GM19397 (cell line): ENCODE measurements around the gene CLCN7.

ENCODE experiments used
- ATAC-seq: cut with Tn5 transposase; IDR thresholded peaks from one replicate; pipeline ENCODE4 v1.9.1; 2021; ENCODE audit warnings: mild to moderate bottlenecking, moderate library complexity; ENCODE audit not compliant: unreplicated experiment

Gene CLCN7

GRCh38 chr16:1432388-1433262, 42.2 kb downstream of the CLCN7 start:
- no peak for ATAC-seq

- ATAC-seq = no peak
Observed at GRCh38 chr16:1431497-1432270, 43.1 kb downstream of the CLCN7 start.

- ATAC-seq = no peak
Observed at GRCh38 chr16:1430759-1431496, 43.9 kb downstream of the CLCN7 start, which contains the start of gene PERCC1. PERCC1 (plus strand) TSS chr16:1431078; CDS start chr16:1432594, 1,516 bp downstream.

GRCh38 chr16:1430214-1430758, 44.5 kb downstream of the CLCN7 start:
- ATAC-seq = no peak

- no peak for ATAC-seq
Observed at GRCh38 chr16:1429631-1430030, 45.2 kb downstream of the CLCN7 start.

DNA sequence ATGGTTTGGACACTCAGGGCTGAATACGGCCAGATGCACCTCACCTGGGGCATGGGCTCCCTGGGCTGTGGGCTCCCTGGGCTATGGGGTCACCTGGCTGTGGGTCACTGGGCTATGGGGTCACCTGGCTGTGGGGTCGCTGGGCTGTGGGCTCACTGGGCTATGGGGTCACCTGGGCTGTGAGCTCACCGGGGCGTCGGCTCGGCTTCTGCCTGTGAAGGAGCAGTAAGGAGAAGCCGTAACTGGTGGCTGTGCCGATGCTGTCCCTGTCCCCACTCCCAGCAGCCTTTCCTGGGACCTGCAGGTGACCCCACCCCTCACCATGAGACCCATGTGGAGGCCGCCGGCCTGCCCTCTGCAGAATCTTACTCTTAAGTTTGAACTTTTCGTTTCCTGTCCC, 45.8 kb downstream of the CLCN7 start:
- no peak for ATAC-seq

- no peak for ATAC-seq
Observed at GRCh38 chr16:1428511-1428910, 46.3 kb downstream of the CLCN7 start.

- no peak for ATAC-seq
Observed at GRCh38 chr16:1427473-1428461, 47.1 kb downstream of the CLCN7 start.

DNA sequence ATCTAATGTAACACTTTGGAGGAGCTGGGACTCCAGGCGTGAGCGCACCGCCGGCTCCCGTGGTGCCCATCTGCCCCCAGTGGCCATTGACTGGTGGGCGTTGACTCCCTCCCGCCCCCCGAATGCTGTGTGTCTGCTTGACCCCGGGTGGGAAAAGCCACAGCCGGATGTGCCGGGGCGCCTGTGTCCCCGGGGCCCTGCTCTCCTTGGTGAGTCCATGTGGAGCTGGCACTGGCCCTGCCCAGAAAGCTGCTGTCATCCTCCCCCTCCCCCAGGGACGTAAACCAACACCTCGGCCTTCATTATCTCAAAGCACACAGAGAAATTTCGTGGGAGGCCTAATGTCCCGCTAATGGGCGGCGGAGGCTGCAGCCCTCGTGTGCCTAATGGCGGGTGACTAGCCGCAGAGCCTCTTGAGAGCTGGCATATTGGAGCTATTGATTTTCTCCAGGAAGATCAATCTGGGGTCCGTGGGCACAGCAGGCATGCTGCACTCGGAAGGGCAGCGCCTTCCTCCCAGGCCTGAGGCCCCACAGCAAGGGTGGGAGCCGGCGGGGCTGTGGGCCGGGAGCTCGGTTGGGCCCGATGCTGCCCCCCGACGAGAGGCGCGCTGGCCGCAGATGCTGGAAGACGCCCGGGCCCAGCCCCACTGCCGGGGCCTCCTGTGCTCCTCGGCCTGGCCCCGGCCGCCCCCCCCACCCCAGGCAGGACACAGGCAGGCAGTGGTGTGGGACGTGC, 47.9 kb downstream of the CLCN7 start:
- no peak for ATAC-seq

DNA sequence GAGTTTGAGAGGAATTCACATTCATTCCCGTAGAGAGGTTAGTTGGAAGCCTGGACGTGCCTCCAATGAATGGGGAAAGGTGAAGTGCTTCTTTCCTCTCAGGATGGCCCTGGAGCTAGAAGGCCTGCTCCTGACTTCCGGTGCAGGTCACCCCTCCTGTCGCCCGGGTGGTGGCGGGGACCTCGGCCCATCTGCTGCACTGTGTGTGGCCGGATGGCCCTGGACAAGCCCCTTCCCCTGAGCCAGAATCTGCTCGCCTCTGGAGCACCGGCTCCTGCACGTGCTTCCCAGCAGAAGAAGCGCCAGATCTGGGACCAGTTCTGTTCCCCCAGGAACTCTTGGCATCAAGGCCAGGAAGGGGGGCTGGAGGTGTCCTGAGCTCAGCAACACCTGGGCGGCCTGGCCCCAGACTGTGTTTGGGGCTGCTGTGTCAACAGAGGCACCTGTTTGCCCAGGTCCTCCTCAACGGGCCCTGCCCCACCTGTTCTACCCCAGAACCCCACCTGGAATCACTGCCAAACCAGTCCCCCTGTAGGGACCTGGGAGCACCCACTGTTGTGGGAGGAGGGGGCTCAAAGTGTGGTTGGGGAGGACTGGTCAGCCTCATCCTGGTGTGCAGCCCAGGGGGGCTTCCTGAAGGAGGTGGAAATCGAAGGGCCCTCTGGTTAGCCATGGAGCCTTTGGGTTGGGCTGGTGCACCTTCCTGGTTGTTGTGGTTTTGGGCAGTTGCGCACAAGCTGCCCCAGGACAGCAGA, 49.0 kb downstream of the CLCN7 start:
- ATAC-seq = no peak

GRCh38 chr16:1424028-1424427, 50.8 kb downstream of the CLCN7 start:
- no peak for ATAC-seq

DNA sequence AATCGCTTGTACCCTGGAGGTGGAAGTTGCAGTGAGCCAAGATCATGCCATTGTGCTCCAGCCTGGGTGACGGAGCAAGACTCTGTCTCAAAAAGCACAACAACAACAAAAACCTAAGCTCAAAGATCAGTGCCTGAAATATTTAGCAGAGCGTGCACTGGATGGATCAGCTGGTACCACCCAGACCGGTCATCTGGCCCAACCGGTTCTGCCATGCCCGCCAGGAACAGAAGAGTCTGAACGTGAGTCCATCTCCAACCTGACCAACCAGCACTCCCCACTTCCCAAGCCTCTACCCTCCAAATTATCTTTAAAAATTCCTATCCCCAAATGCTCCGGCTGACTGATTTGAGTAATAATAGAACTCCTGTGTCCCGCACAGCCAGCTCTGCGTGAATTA, 52.8 kb downstream of the CLCN7 start:
- ATAC-seq = no peak

- peak; percentile 12 for ATAC-seq
Observed at GRCh38 chr16:1420111-1420539, 54.7 kb downstream of the CLCN7 start.

DNA sequence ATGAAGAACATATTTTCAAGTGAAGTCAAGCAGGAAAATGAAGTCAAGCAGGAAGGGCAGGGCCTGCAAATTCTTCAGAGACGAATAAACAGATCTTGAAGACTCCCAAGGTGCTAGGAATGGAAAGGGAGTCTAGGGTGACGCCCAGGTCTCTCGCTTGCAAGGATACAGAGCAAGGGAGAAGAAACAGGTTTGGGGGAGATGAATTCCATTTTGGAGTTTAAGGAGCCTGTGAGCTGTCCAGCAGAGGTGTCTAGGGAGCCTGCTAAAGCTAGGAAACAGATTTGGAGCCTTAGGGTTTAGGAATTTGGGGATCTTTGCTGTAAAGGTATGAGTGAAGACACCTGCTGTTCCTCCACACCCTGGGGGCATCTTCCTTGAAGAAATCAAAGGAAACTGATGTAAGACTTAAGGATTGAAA, 58.3 kb downstream of the CLCN7 start:
- no peak for ATAC-seq

DNA sequence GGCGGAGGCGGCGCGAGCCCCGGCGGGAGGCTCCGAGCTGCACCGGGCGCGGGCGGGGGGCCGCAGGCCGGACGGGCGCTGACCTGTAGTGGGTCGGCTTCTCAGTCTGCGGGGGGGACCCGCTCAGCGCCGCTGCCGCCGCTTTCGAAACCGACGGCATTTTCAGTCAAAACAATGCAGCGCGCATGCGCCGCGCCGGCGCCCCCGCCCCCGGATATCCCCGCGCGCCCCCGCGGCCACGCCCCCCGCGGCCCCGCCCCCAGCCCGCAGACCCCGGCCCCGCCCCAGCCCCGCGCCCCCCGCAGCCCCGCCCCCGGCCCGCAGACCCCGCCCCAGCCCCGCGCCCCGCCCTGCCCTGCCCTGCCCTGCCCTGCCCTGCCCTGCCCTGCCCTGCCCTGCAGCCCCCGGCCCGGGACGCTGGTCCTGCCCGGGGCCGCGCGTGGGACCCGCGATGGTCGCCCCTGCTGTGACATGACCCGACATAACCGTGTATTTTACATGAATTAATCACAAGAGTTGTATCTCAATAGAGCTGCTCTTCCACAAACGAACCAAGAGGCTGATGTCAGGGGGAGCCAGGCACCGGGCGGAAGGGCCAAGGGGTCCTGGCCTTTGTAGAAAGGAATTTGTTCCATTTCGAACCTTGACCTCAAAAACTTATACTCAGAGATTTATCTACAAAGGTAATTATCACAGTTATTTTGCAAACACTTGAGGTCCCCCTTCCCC, 60.1 kb downstream of the CLCN7 start, which contains the start of gene UNKL:
Gene UNKL (minus strand): TSS at position 173 of the 729 bp plus-strand sequence. CDS start 13 bp downstream, at position 160.
- ATAC-seq = peak; percentile 59

DNA sequence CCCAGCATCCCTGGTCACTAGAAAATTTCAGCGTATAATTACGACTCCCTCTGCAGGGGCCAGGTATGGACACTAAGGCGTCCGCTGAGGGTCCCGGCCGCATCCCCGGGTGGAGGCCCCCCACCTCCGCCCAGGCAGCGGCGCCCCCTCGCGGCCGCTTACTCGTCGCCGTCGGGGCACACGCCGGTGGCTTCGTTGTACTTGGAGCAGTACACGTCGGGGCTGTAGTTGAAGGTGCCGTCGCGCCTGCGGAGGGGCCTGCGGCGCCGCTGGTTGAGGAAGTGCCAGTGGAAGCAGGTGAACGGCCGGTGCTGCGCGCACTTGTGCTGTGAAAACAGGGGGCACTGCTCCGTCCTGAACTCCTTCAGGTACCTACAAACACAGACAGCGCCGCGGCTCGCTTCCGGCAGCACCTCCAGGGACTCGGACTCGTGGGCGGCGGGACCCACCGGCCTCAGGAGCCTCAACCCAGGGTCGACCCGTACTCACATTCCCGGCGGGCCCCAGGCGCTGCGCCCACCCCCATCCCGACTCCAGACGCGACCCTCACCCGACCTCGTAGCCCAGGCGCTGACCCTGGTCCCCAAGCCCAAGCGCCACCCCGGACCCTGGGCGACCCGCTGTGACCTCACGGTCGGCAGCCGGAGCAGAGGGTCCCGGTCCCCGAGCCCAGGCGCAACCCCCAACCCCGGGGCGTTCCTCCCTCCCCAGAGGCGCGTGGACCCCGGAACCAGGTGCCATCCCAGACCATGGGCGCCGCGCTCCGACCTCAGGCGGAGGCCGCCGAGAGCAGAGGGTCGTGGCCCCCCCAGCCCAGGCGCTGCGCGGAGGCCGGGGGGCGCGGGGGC, 60.9 kb downstream of the CLCN7 start:
- ATAC-seq = peak; percentile 33

DNA sequence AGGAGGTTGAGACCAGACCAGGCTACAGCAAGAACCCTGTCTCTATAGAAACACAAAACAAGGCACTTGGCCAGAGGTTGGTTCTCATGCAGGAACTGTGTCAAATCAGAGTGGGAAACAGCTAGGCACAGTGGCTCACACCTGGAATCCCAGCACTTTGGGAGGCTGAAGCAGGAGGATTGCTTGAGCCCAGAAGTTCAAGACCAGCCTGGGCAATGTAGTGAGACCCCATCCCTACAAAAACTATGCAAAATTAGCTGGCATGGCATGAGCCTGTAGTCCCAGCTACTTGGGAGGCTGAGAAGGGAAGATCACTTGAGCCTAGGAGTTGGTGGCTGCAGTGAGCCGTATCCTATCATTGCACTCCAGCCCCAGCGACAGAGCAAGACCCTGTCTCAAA, 62.0 kb downstream of the CLCN7 start:
- no peak for ATAC-seq
